ENCODE measurements around the gene DICER1. TPM values are rescaled to one million over a fixed set of nuclear protein-coding genes. Genes with fewer than 3 reads are reported as not detected.
A peak's percentile ranks its signal among the peaks of the same experiment; 100 is the strongest.

The DICER1 gene
- total RNA-seq, 2 donors from 2014 or later, result 47.7 to 85.0 TPM

DNA sequence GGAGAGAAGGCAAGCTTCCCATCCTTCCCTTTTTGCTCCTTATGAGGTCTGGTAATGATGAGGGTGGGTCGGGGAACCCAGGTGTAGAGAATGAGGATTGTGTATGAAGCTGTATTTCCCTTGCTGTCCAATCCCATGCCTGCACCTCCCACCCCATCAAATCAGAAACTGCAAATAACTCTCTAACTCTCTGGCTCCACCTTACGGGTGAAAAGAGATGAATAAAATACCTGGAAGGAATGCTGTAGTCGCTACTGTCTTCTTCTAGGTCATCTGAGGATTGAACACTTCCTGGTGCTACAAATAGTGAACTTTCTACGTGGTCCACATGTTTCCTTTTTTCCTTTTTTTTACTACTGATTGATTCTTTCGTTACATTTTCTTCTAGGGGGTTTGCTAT lies 38.9 kb upstream of the DICER1 start:
- ATAC-seq, result no peak
- H3K4me3 ChIP-seq, result no peak overlapping the region
- H3K27me3 ChIP-seq, result no peaks in the 10 kb centered on the region
- H3K9me3 ChIP-seq, result no peaks in the 10 kb centered on the region
- H3K27ac ChIP-seq, result no peak overlapping the region
- H3K4me1 ChIP-seq, result peaks cover 9% of the 10 kb centered on the region
- 49 to 53% methylated on average over 5 of the region's 5 CpGs for WGBS, 2 donors
- no peak for DNase-seq
- TF ChIP-seq POLR2A (IDR thresholded peaks at IDR 0.05), result no peak
- TF ChIP-seq, protein P1, sequence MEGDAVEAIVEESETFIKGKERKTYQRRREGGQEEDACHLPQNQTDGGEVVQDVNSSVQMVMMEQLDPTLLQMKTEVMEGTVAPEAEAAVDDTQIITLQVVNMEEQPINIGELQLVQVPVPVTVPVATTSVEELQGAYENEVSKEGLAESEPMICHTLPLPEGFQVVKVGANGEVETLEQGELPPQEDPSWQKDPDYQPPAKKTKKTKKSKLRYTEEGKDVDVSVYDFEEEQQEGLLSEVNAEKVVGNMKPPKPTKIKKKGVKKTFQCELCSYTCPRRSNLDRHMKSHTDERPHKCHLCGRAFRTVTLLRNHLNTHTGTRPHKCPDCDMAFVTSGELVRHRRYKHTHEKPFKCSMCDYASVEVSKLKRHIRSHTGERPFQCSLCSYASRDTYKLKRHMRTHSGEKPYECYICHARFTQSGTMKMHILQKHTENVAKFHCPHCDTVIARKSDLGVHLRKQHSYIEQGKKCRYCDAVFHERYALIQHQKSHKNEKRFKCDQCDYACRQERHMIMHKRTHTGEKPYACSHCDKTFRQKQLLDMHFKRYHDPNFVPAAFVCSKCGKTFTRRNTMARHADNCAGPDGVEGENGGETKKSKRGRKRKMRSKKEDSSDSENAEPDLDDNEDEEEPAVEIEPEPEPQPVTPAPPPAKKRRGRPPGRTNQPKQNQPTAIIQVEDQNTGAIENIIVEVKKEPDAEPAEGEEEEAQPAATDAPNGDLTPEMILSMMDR (IDR thresholded peaks at IDR 0.05), result peak in 4 of 7 experiments; percentile 24 to 31 (median 28)
- intact Hi-C loops (cut with DNase I), result no loop called here
- peaks cover 0 to 2% of the 10 kb centered on the region in 2 donors for H3K36me3 ChIP-seq (replicated peaks in 1 of 2; ENCODE audit: insufficient read depth in 1 of 2, low read depth in 2 of 2)

DNA sequence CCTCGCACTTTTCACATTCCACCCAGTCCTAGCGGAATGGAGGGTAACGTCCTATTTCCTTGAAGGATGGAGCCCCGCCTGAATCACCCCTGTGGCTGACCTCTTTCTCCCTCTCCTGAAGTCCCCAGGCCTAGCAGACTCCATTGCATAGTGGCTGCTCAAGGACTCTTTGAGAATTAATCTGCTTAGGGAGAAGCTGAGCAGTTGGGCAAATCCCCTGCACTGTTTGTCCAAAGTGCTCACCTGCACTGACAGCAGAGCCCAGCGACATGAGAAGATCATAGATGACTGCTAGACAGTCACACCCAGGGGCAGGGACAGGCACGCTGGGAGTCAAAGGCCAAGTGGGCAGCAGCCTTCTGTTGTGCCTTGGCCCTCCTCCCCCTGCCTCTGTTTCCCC lies 37.7 kb upstream of the DICER1 start:
- ATAC-seq (no peak), DNase-seq (no peak)
- TF ChIP-seq, protein P1 (IDR thresholded peaks at IDR 0.05), result no peak
- TF ChIP-seq POLR2A (IDR thresholded peaks at IDR 0.05), result no peak
- Histone ChIP-seq H3K27me3 (no peaks in the 10 kb centered on the region), H3K4me3 (no peak overlapping the region), H3K4me1 (peaks cover 3% of the 10 kb centered on the region), H3K9me3 (no peaks in the 10 kb centered on the region), H3K36me3 (replicated peaks in 1 of 2; ENCODE audit: insufficient read depth in 1 of 2, low read depth in 2 of 2) (peaks cover 0 to 2% of the 10 kb centered on the region in 2 donors), H3K27ac (no peak overlapping the region)
- intact Hi-C loops (cut with DNase I), result no loop called here
- WGBS, 2 donors, result 89 to 94% methylated on average over 3 to 6 of the region's 6 CpGs

DNA sequence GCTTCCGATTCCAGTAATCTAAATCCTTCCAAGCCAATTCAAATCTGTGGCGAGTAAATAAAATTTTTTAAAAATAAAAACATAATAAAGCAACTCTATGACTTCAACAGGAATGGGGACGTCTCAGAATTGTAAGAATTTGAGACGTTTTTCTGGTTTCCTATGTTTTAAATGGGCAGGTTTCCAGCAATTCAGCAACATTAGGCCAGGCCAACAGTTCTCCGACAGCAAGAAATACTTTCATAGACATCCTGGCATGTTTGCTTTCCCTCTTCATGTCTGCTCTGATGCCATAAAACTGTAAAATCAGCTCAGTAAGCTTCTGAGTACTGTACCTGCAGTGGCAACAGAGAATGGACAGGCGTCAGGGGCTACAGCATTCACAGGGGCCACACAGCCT lies 35.8 kb upstream of the DICER1 start:
- intact Hi-C loops (cut with DNase I), result no loop called here
- no peak overlapping the region for H3K4me3 ChIP-seq
- ATAC-seq, result no peak
- peaks cover 3% of the 10 kb centered on the region for H3K4me1 ChIP-seq
- H3K9me3 ChIP-seq, result no peaks in the 10 kb centered on the region
- H3K36me3 ChIP-seq (replicated peaks in 1 of 2; ENCODE audit: insufficient read depth in 1 of 2, low read depth in 2 of 2), result peaks cover 0 to 2% of the 10 kb centered on the region in 2 donors
- no peaks in the 10 kb centered on the region for H3K27me3 ChIP-seq
- H3K27ac ChIP-seq, result no peak overlapping the region
- no peak for TF ChIP-seq POLR2A (IDR thresholded peaks at IDR 0.05)
- TF ChIP-seq, protein P1 (IDR thresholded peaks at IDR 0.05), result no peak
- WGBS, 2 donors, result 64 to 76% methylated on average over 6 of the region's 6 CpGs
- DNase-seq, result no peak

DNA sequence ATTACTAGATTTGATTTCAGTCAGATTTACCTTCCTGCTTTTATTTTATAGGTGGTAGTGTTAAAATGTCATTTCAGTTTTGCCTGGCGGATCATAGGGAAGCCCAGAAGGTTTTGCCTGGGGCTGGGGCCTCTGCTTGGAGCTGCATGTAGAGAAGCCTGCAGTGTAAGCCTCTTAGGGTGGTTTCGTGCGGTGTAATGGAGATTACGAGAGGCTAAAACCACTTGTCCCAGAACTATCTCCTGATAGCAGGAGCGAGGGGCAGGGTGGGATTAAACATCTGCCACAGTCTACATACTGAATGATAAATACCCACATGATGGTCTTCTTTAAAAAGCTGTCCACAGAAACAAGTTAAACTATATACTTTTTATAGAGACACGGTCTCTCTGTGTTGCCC lies 35.0 kb upstream of the DICER1 start:
- Histone ChIP-seq H3K36me3 (replicated peaks in 1 of 2; ENCODE audit: insufficient read depth in 1 of 2, low read depth in 2 of 2) (peaks cover 0 to 2% of the 10 kb centered on the region in 2 donors), H3K27me3 (no peaks in the 10 kb centered on the region), H3K4me1 (no peaks in the 10 kb centered on the region), H3K9me3 (no peaks in the 10 kb centered on the region), H3K27ac (no peak overlapping the region), H3K4me3 (no peak overlapping the region)
- intact Hi-C loops (cut with DNase I), result no loop called here
- ATAC-seq (no peak), DNase-seq (no peak)
- 89 to 96% methylated on average over 6 of the region's 6 CpGs for WGBS, 2 donors
- TF ChIP-seq, protein P1 (IDR thresholded peaks at IDR 0.05), result no peak
- TF ChIP-seq POLR2A (IDR thresholded peaks at IDR 0.05), result no peak

DNA sequence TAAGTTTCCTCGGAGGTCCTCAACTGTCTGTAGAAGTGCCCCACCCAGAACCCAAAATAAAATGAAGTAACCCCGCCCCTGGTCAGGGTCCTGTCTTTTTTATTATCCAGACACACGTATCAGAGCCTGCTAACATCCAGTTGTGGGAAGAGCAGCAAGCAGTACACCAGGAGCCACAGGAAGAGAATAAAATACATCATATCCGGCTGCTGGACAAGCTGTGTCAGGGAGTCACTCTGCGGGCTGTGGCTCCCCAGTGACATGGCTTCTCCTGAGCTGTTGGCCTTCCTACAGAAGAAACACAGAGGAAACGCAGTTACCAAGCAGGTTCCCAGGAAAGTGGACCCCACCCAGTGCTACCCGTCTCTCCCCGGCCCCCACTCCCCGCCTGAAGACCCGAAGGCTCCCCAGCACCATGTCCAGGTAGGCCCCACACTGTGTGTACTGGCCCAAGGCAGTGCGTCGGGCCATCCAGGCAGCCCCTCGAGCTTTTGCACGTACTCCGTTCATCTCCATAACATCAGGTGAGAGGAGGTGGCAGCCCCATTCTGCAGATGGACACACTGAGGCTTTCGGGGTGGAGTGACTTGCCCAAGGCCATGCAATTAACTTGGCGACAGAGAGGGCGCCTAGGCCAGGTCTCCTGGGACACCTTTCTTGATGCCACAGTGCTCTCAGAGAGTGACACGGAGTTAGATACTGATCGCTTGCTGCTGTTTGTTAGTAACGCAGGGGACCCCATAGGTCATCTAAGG lies 34.3 kb upstream of the DICER1 start:
- Histone ChIP-seq H3K9me3 (no peaks in the 10 kb centered on the region), H3K36me3 (replicated peaks in 1 of 2; ENCODE audit: insufficient read depth in 1 of 2, low read depth in 2 of 2) (peaks cover 0 to 2% of the 10 kb centered on the region in 2 donors), H3K27me3 (no peaks in the 10 kb centered on the region), H3K27ac (no peak overlapping the region), H3K4me3 (no peak overlapping the region), H3K4me1 (no peaks in the 10 kb centered on the region)
- TF ChIP-seq, protein P1 (IDR thresholded peaks at IDR 0.05), result no peak
- no peak for TF ChIP-seq POLR2A (IDR thresholded peaks at IDR 0.05)
- no peak for ATAC-seq
- no peak for DNase-seq
- intact Hi-C loops (cut with DNase I), result no loop called here
- WGBS, 2 donors, result 85 to 91% methylated on average over 14 to 21 of the region's 21 CpGs
